ENCODE measurements around the gene PYROXD2. TPM values are rescaled to one million over a fixed set of nuclear protein-coding genes. Genes with fewer than 3 reads are reported as not detected.

The PYROXD2 gene
- polyA plus RNA-seq, 1 experiment, result 23.1 TPM

DNA sequence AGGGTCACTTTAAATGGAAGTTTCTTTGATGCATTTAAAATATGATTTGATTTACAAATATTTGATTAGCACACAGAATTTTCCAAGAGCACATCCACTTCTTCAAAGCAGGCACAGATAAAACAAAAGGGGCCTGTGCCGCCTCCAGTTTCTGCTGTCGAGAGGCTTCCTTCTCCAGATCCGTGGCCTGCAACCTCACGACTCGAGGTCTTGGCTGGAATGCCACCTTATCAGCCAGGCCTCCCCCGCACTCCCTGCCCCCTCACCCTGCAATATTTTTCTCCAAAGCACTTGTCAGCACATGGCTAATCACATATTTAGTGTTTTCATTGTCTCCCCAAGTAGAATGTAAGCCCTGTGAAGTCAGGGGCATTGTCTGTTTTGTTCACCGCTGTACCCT, 12.5 kb downstream of the PYROXD2 start:
- TF ChIP-seq, protein P1, sequence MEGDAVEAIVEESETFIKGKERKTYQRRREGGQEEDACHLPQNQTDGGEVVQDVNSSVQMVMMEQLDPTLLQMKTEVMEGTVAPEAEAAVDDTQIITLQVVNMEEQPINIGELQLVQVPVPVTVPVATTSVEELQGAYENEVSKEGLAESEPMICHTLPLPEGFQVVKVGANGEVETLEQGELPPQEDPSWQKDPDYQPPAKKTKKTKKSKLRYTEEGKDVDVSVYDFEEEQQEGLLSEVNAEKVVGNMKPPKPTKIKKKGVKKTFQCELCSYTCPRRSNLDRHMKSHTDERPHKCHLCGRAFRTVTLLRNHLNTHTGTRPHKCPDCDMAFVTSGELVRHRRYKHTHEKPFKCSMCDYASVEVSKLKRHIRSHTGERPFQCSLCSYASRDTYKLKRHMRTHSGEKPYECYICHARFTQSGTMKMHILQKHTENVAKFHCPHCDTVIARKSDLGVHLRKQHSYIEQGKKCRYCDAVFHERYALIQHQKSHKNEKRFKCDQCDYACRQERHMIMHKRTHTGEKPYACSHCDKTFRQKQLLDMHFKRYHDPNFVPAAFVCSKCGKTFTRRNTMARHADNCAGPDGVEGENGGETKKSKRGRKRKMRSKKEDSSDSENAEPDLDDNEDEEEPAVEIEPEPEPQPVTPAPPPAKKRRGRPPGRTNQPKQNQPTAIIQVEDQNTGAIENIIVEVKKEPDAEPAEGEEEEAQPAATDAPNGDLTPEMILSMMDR (IDR thresholded peaks at IDR 0.05; ENCODE audit: insufficient read depth, low read depth, low read length), result no peak
- ChIA-PET CTCF (interaction anchor here (1.5 kb wide), 1 partner anchor 10 kb away, joined by 3 read pairs; no protein-coding TSS in a partner anchor), POLR2A (no interaction called here)
- peaks cover 2% of the 10 kb centered on the region; the same call in 1 of the 2 replicates for H3K36me3 ChIP-seq (ENCODE audit: control insufficient read depth, insufficient read depth, low read length)
- no peak overlapping the region for H3K4me3 ChIP-seq (ENCODE audit: low read depth, low read length)
- no peaks in the 10 kb centered on the region for H3K27me3 ChIP-seq (ENCODE audit: control insufficient read depth, insufficient read depth, low read length)
- DNase-seq (ENCODE audit: low read depth), result no peak

DNA sequence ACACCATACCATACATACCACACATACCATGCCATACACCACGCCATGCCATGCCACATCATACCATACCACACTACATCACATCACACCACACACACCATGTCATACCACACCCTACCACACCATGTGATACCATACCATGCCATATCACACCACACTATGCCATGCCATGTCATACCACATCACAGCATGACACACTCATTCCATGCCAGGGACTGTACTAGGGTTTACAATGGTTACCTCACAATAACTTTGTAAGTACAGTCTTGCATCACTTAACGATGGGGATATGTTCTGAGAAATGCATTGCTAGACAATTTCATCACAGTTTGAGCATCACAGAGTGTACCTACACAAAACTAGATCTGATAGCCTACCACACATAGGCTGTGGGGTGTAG, 14.5 kb downstream of the PYROXD2 start:
- ChIA-PET POLR2A (no interaction called here), CTCF (interaction anchor here (1.5 kb wide), 1 partner anchor 91 kb away, joined by 3 read pairs; no protein-coding TSS in a partner anchor)
- TF ChIP-seq, protein P1 (IDR thresholded peaks at IDR 0.05; ENCODE audit: insufficient read depth, low read depth, low read length), result no peak
- Histone ChIP-seq H3K4me3 (ENCODE audit: low read depth, low read length) (no peak overlapping the region), H3K27me3 (ENCODE audit: control insufficient read depth, insufficient read depth, low read length) (no peaks in the 10 kb centered on the region), H3K36me3 (ENCODE audit: control insufficient read depth, insufficient read depth, low read length) (peaks cover 4% of the 10 kb centered on the region; the same call in 1 of the 2 replicates)
- DNase-seq (ENCODE audit: low read depth), result no peak

DNA sequence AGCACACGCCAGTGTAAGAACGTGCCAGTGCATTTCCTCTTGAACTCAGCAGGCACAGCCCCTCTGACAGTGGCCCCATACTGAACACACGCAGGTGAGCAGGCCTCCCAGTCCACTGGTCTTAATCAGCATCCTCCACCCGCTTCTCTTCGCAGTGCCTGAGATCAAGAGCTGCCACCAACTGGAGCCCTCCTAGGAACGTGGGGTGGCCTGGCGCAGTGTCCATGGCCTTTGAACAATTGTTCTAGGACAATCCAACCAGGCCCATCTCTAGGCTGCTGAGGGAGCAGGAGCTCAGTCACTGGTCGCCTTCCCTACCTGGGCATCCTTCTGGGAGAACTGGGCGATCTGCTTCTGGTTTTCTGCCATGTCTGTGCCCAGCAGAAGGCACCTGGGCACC, 15.2 kb downstream of the PYROXD2 start:
- ChIA-PET CTCF (interaction anchor here (1.2 to 1.5 kb wide), 2 partner anchors 68 to 90 kb away, joined by 3 read pairs; no protein-coding TSS in a partner anchor), POLR2A (no interaction called here)
- H3K36me3 ChIP-seq (ENCODE audit: control insufficient read depth, insufficient read depth, low read length), result peaks cover 4% of the 10 kb centered on the region
- no peak overlapping the region for H3K4me3 ChIP-seq (ENCODE audit: low read depth, low read length)
- TF ChIP-seq, protein P1 (IDR thresholded peaks at IDR 0.05; ENCODE audit: insufficient read depth, low read depth, low read length), result no peak
- no peak for DNase-seq (ENCODE audit: low read depth)
- H3K27me3 ChIP-seq (ENCODE audit: control insufficient read depth, insufficient read depth, low read length), result no peaks in the 10 kb centered on the region

DNA sequence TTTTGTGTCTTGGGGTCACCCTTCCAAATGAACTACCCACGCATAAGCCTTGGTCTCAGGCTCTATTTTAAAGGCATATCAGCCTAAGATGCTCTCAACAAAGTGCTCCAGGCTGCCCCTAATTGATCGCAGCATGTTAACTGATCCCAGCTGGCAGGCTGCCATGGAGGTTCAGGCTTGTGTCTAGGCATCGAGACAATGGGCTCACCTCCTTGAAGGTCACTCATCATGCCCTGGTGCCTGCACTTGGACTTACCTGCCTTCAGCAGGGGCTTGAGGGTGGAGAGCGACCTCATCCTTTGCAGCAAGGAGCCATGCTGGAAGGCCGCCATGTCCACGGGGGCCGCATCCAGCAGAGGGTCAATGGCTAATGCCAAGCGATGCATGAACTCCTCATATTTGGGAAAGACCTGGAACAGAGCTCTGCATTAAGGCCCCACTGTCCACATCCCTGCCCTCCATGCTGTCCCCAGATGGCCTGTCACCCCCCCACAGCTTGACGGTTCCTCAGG, 17.8 kb downstream of the PYROXD2 start:
- Histone ChIP-seq H3K27me3 (ENCODE audit: control insufficient read depth, insufficient read depth, low read length) (no peaks in the 10 kb centered on the region), H3K4me3 (ENCODE audit: low read depth, low read length) (no peak overlapping the region), H3K36me3 (ENCODE audit: control insufficient read depth, insufficient read depth, low read length) (peaks cover 4% of the 10 kb centered on the region)
- ChIA-PET CTCF (interaction anchor here (1.7 to 5.2 kb wide), 3 partner anchors 15 to 227 kb away, joined by 4 to 49 read pairs (median 48); no protein-coding TSS in a partner anchor), POLR2A (no interaction called here)
- DNase-seq (ENCODE audit: low read depth), result no peak
- TF ChIP-seq, protein P1 (IDR thresholded peaks at IDR 0.05; ENCODE audit: insufficient read depth, low read depth, low read length), result no peak

DNA sequence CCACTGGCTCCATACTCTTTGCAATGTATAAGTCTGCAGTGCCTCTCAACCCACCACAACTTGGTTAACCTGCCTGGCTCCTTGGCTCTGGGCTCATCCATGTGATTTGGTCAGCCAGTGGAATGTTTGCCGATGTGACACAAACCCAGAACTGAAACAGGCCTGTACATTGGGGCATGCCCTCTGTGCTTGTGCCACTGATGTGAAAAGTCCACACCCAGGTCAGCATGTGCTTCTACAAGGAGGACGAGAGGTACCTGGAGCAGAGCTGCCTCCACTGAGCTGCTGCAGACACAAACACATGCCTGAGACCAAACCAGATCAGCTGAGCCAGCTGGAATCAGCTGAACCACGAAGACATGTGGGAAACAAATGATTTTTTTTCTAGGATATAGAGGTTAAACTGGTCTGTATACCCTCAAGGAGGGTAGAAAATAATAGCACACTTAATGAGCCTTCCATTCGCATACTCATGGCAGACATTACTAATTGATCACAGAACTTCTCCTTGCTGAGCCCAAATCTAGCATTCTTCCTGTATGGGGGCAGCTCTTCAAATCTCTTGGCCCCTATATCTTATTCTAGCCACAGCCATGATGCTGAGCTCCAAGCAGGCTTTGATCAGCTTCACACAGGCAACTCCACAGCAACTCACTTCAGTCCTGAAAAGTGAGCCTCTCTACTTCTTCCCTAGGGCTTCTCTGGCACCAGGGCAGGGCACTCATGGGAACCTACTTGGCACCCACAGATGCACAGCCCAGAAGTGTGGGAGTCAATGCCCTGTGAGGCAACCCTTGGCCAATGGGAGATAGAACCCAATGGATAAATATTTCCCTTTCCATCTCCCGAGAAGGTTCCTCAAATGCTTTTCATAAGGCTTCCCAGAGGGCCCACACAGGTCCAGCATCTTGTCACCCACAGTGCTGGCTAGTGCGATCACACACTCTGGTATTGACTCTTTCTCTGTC, 18.6 kb downstream of the PYROXD2 start:
- POLR2A ChIA-PET, result no interaction called here
- CTCF ChIA-PET, result interaction anchor here (1.1 to 5.2 kb wide), 7 partner anchors 8 to 227 kb away, joined by 3 to 49 read pairs (median 9); no protein-coding TSS in a partner anchor
- Histone ChIP-seq H3K4me3 (ENCODE audit: low read depth, low read length) (no peak overlapping the region), H3K27me3 (ENCODE audit: control insufficient read depth, insufficient read depth, low read length) (no peaks in the 10 kb centered on the region), H3K36me3 (ENCODE audit: control insufficient read depth, insufficient read depth, low read length) (peaks cover 4% of the 10 kb centered on the region)
- TF ChIP-seq, protein P1 (IDR thresholded peaks at IDR 0.05; ENCODE audit: insufficient read depth, low read depth, low read length), result no peak
- DNase-seq (ENCODE audit: low read depth), result no peak
